ENCODE results near the gene BRIP1. TPM values are rescaled to one million over a fixed set of nuclear protein-coding genes. Genes with fewer than 3 reads are reported as not detected.

Gene BRIP1
- total RNA-seq, 2 donors from 2014 or later, result 1.3 to 3.9 TPM

DNA sequence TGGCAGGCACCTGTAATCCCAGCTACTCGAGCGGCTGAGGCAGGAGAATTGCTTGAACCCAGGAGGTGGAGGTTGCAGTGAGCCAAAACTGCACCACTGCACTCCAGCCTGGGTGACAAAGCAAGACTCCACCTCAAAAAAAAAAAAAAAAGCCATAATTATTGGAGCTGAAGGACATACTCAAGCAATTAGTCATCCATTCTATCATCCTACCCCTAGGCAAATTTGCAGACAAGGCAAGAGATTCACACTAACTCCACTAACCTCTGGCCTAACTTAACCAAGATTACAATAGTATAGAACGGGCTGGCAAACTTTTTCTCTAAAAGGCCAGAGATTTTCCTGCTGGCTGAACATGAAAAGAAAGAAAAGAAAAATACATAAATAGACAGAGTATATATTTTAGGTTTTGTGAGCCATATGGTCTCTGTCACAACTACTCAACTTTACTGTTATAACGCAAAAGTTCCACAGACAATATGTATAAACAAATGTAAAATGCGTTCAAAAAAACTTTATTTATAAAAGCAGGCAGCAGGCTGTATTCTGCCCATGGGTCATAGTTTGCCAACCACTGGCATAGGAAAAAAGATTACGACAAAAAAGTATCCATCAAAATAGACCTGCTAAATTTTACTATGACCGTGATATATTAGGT lies 29.7 kb downstream of the BRIP1 start:
- H3K4me1 ChIP-seq (replicated peaks), result no peaks in the 10 kb centered on the region
- no peaks in the 10 kb centered on the region for H3K36me3 ChIP-seq
- intact Hi-C loops (cut with DNase I), result loop anchor here (10.0 kb wide), 1 partner anchor 279 kb away; no protein-coding TSS in a partner anchor
- no peak overlapping the region for H3K4me3 ChIP-seq
- H3K27ac ChIP-seq, result no peak overlapping the region
- TF ChIP-seq, protein P1, sequence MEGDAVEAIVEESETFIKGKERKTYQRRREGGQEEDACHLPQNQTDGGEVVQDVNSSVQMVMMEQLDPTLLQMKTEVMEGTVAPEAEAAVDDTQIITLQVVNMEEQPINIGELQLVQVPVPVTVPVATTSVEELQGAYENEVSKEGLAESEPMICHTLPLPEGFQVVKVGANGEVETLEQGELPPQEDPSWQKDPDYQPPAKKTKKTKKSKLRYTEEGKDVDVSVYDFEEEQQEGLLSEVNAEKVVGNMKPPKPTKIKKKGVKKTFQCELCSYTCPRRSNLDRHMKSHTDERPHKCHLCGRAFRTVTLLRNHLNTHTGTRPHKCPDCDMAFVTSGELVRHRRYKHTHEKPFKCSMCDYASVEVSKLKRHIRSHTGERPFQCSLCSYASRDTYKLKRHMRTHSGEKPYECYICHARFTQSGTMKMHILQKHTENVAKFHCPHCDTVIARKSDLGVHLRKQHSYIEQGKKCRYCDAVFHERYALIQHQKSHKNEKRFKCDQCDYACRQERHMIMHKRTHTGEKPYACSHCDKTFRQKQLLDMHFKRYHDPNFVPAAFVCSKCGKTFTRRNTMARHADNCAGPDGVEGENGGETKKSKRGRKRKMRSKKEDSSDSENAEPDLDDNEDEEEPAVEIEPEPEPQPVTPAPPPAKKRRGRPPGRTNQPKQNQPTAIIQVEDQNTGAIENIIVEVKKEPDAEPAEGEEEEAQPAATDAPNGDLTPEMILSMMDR (IDR thresholded peaks at IDR 0.05), result no peak
- no peak for TF ChIP-seq POLR2A (IDR thresholded peaks at IDR 0.05)
- TF ChIP-seq POLR2AphosphoS5 (IDR thresholded peaks at IDR 0.05), result no peak
- DNase-seq (ENCODE audit: low spot score), result no peak
- WGBS, result 75% methylated on average over 7 of the region's 7 CpGs
- H3K27me3 ChIP-seq (replicated peaks; ENCODE audit: insufficient read depth), result no peaks in the 10 kb centered on the region
- no peaks in the 10 kb centered on the region for H3K9me3 ChIP-seq

DNA sequence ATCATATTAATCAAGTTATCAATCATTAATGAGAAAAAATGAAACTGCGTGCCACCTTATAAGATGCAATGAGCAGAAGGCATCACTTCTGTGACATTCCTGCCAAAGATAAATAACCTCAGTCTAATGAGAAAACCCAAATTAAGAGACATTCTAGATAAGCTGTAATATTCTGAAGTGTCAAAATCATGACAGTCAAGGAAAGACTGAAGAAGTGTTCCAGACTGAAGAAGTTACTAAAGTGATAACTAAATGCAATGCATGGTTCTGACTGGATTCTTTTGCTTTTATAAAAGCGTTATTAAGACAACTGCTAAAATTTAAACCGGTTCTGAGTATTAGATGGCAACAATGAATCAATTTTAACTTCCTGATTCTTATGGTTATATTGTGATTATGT lies 30.9 kb downstream of the BRIP1 start:
- TF ChIP-seq, protein P1 (IDR thresholded peaks at IDR 0.05), result no peak
- no peak for TF ChIP-seq POLR2AphosphoS5 (IDR thresholded peaks at IDR 0.05)
- TF ChIP-seq POLR2A (IDR thresholded peaks at IDR 0.05), result no peak
- Histone ChIP-seq H3K4me1 (replicated peaks) (no peaks in the 10 kb centered on the region), H3K36me3 (no peaks in the 10 kb centered on the region), H3K27me3 (replicated peaks; ENCODE audit: insufficient read depth) (no peaks in the 10 kb centered on the region), H3K27ac (no peak overlapping the region), H3K4me3 (no peak overlapping the region), H3K9me3 (no peaks in the 10 kb centered on the region)
- DNase-seq (ENCODE audit: low spot score), result no peak
- intact Hi-C loops (cut with DNase I), result loop anchor here (10.0 kb wide), 1 partner anchor 278 kb away; no protein-coding TSS in a partner anchor
- WGBS, result 93% methylated on average over 3 of the region's 3 CpGs

DNA sequence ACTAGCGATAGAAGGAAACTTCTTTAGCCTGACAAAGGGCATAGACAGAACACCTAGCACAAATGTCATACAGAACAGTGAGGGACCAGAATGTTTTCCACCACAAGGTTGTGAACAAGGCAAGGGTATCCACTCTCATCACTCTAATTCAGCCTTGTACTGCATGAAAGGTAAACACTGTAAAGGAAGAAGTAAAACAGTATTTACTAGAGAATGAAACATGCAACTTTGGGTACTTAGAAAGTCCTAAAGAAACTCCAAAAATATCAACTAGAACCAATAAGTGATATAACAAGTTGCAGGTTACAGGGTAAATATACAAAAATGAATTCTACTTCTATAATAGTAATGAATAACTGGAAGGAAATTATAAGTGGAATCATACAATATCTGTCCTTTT lies 32.2 kb downstream of the BRIP1 start:
- H3K4me1 ChIP-seq (replicated peaks), result no peaks in the 10 kb centered on the region
- intact Hi-C loops (cut with DNase I), result loop anchor here (10.0 kb wide), 1 partner anchor 276 kb away; no protein-coding TSS in a partner anchor
- TF ChIP-seq, protein P1 (IDR thresholded peaks at IDR 0.05), result no peak
- no peak for TF ChIP-seq POLR2AphosphoS5 (IDR thresholded peaks at IDR 0.05)
- no peak for TF ChIP-seq POLR2A (IDR thresholded peaks at IDR 0.05)
- H3K9me3 ChIP-seq, result no peaks in the 10 kb centered on the region
- H3K4me3 ChIP-seq, result no peak overlapping the region
- no peak overlapping the region for H3K27ac ChIP-seq
- no peaks in the 10 kb centered on the region for H3K36me3 ChIP-seq
- WGBS, result 100% methylated on average over 1 of the region's 1 CpG
- H3K27me3 ChIP-seq (replicated peaks; ENCODE audit: insufficient read depth), result no peaks in the 10 kb centered on the region
- DNase-seq (ENCODE audit: low spot score), result no peak

DNA sequence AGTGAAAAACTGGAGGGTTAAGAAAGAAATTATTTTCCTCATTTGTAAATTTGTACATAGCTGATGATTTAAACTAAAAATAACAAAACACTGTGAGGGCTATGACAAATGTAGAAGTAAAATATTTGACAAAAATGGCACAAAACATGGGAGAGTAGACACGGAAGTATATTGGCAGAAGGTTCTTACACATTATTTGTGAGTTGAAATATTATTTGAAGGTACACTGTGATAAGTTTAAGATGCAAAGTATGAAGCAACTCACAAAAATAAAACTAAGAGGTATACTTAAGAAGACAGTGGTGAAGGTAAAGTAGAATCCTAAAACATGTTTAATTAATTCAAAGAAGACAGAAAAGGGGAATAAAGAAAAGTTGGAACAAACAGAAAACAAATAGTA lies 34.6 kb downstream of the BRIP1 start:
- TF ChIP-seq POLR2A (IDR thresholded peaks at IDR 0.05) (no peak), POLR2AphosphoS5 (IDR thresholded peaks at IDR 0.05) (no peak)
- TF ChIP-seq, protein P1 (IDR thresholded peaks at IDR 0.05), result no peak
- intact Hi-C loops (cut with DNase I), result no loop called here
- no peak for DNase-seq (ENCODE audit: low spot score)
- Histone ChIP-seq H3K9me3 (no peaks in the 10 kb centered on the region), H3K27me3 (replicated peaks; ENCODE audit: insufficient read depth) (no peaks in the 10 kb centered on the region), H3K27ac (no peak overlapping the region), H3K36me3 (no peaks in the 10 kb centered on the region), H3K4me1 (replicated peaks) (no peaks in the 10 kb centered on the region), H3K4me3 (no peak overlapping the region)
- 95% methylated on average over 1 of the region's 1 CpG for WGBS

All from prostate gland (tissue), 2 donors.